Testis (tissue), 3 donors: ENCODE measurements around the gene CARS1. TPM values are rescaled to one million over a fixed set of nuclear protein-coding genes. Genes with fewer than 3 reads are reported as not detected.

Source experiments
- DNase-seq: peaks from one replicate; pipeline ENCODE4 v3.0.0-alpha.2; 2019
- H3K27ac ChIP-seq, 2 donors: fragments of 200-600 bp; sonication (generic); one replicate each; pipeline ENCODE4 v1.5.1; 2019
- H3K27me3 ChIP-seq: fragments of 200-600 bp; sonication (generic); one replicate; pipeline ENCODE4 v1.5.1; 2019
- H3K36me3 ChIP-seq: fragments of 200-600 bp; sonication (generic); one replicate; pipeline ENCODE4 v1.5.1; 2017; ENCODE audit warnings: low read depth; ENCODE audit errors: missing control alignments
- H3K4me1 ChIP-seq: fragments of 200-600 bp; sonication (generic); one replicate; pipeline ENCODE4 v1.5.1; 2019
- H3K4me3 ChIP-seq, 2 donors: fragments of 200-600 bp; sonication (generic); one replicate each; pipeline ENCODE4 v1.5.1; 2017 to 2019
- H3K9me3 ChIP-seq: fragments of 200-600 bp; sonication (generic); one replicate; pipeline ENCODE4 v1.5.1; 2017
- CTCF ChIP-seq, 3 experiments: fragments of 450-650 bp in 2 of 3; fragments of 200-600 bp in 1 of 3; sonication (generic) in 1 of 3; IDR thresholded peaks; one replicate each; pipeline ENCODE4 v1.5.1; 2016 to 2019; ENCODE audit warnings: antibody characterized with exemption in 3 of 3, mild to moderate bottlenecking in 2 of 3, moderate library complexity in 1 of 3
- POLR2A ChIP-seq: fragments of 450-650 bp; IDR thresholded peaks from one replicate; pipeline ENCODE4 v1.6.1; 2017; ENCODE audit warnings: antibody characterized with exemption, mild to moderate bottlenecking, moderate library complexity
- WGBS, 2 donors: methylation state at CpG; one replicate each; pipeline ENCODE4 v1.1.5; 2018; 5-methylcytosine and 5-hydroxymethylcytosine counted together
- intact Hi-C: fragments of 100-400 bp; cut with DNase I; formaldehyde crosslinking; loops from one replicate; pipeline ENCODE4 v1.15.1; 2023; ENCODE audit warnings: low total_unique reads
- polyA plus RNA-seq: library from polyadenylated mRNA; stranded (reverse); fragments of 350-450 nt; fragmentation: Illumina TruSeq; extraction: RNeasy Lipid Tissue Mini Kit (QIAGEN cat#74804); gene quantifications from one replicate; pipeline ENCODE4 v1.2.3, GENCODE V29; 2014; ENCODE audit warnings: low read depth, low replicate concordance; ENCODE audit not compliant: insufficient read depth
- total RNA-seq, 2 donors: library from RNA; depleted of rRNA; stranded (reverse); fragments of >200 nt; gene quantifications; one replicate each; pipeline ENCODE4 v1.2.3, GENCODE V29; 2016

CARS1 gene
- total and polyA plus RNA-seq, 3 donors from 2014 or later: 34.8 to 48.2 (median 43.8) TPM

- H3K27me3 ChIP-seq: no peaks in the 10 kb centered on the region
- intact Hi-C loops: no loop called here
- no peak overlapping the region for H3K27ac ChIP-seq
- H3K4me1 ChIP-seq: peaks cover 11% of the 10 kb centered on the region
- no peaks in the 10 kb centered on the region for H3K36me3 ChIP-seq
- WGBS, 2 donors: 70 to 71% methylated on average over 11 to 14 of the region's 14 CpGs
- no peak for TF ChIP-seq POLR2A
- TF ChIP-seq CTCF (IDR thresholded peaks at IDR 0.05): no peak
- no peak overlapping the region for H3K4me3 ChIP-seq
- peak; percentile 79 for DNase-seq
- no peaks in the 10 kb centered on the region for H3K9me3 ChIP-seq
Measured at GRCh38 chr11:2995893-2996554, 61.2 kb downstream of the CARS1 start.

GRCh38 chr11:2995031-2995561 is 62.1 kb downstream of the CARS1 start:
- Histone ChIP-seq H3K27me3 (no peaks in the 10 kb centered on the region), H3K9me3 (no peaks in the 10 kb centered on the region), H3K36me3 (no peaks in the 10 kb centered on the region), H3K27ac (no peak overlapping the region), H3K4me1 (peaks cover 14% of the 10 kb centered on the region), H3K4me3 (no peak overlapping the region)
- TF ChIP-seq CTCF (IDR thresholded peaks at IDR 0.05): no peak
- no peak for TF ChIP-seq POLR2A
- 83 to 92% methylated on average over 7 to 13 of the region's 13 CpGs for WGBS, 2 donors
- DNase-seq: no peak
- intact Hi-C loops: no loop called here

- Histone ChIP-seq H3K27me3 (no peaks in the 10 kb centered on the region), H3K9me3 (no peaks in the 10 kb centered on the region), H3K4me1 (peaks cover 22% of the 10 kb centered on the region), H3K27ac (no peak overlapping the region), H3K4me3 (no peak overlapping the region), H3K36me3 (no peaks in the 10 kb centered on the region)
- TF ChIP-seq CTCF (IDR thresholded peaks at IDR 0.05): no peak
- TF ChIP-seq POLR2A: no peak
- intact Hi-C loops: no loop called here
- 63 to 77% methylated on average over 4 of the region's 4 CpGs for WGBS, 2 donors
- no peak for DNase-seq
Measured at GRCh38 chr11:2994336-2994730, 62.9 kb downstream of the CARS1 start.

- H3K4me1 ChIP-seq: peaks cover 33% of the 10 kb centered on the region
- no peak for TF ChIP-seq POLR2A
- TF ChIP-seq CTCF (IDR thresholded peaks at IDR 0.05): no peak
- no peak overlapping the region for H3K27ac ChIP-seq
- DNase-seq: no peak
- peak overlapping the region; percentile 87 to 89 for H3K4me3 ChIP-seq
- no peaks in the 10 kb centered on the region for H3K27me3 ChIP-seq
- H3K36me3 ChIP-seq: no peaks in the 10 kb centered on the region
- intact Hi-C loops: no loop called here
- 28 to 41% methylated on average over 2 to 7 of the region's 7 CpGs for whole genome bisulfite sequencing, 2 donors
- no peaks in the 10 kb centered on the region for H3K9me3 ChIP-seq
Measured at GRCh38 chr11:2992997-2993325, 64.3 kb downstream of the CARS1 start.
